GM18861 (cell line): ENCODE data around the gene LUZP2.

Source experiments
- ATAC-seq: cut with Tn5 transposase; IDR thresholded peaks from one replicate; pipeline ENCODE4 v1.9.1; 2021; ENCODE audit not compliant: unreplicated experiment

Gene LUZP2

GRCh38 chr11:25065746-25066145 lies 568.9 kb downstream of the LUZP2 start:
- ATAC-seq, result no peak

GRCh38 chr11:25066706-25067105 lies 569.9 kb downstream of the LUZP2 start:
- no peak for ATAC-seq

- ATAC-seq, result no peak
These were observed 571.6 kb downstream of the LUZP2 start for GRCh38 chr11:25068451-25068850.

- ATAC-seq, result no peak
These were observed 597.4 kb downstream of the LUZP2 start for GRCh38 chr11:25094085-25094802.

- ATAC-seq, result no peak
These were observed 622.6 kb downstream of the LUZP2 start for GRCh38 chr11:25119416-25119815.
